ENCODE results near the gene SPRN.

- TF ChIP-seq CTCF (conservative IDR thresholded peaks at IDR 0.05 in 1 of 2, IDR thresholded peaks at IDR 0.05 in 1 of 2; ENCODE audit: extremely low read depth in 1 of 2, insufficient read depth in 1 of 2, low read depth in 1 of 2, low read length in 2 of 2) (no peak), EZH2 (IDR thresholded peaks at IDR 0.05; ENCODE audit: borderline replicate concordance, low read length) (no peak)
Measured at GRCh38 chr10:133422807-133423771, 1.3 kb downstream of the SPRN start.
